ENCODE results near the gene C1QA. TPM values are rescaled to one million over a fixed set of nuclear protein-coding genes. Genes with fewer than 3 reads are reported as not detected.

The C1QA gene
- total RNA-seq, 1 experiment from 2014 or later: 0.50 TPM

- Mint-ChIP-seq H3K4me1 (no peaks in the 10 kb centered on the region; the same call in 1 of the 2 replicates), H3K4me3 (no peak overlapping the region), H3K27ac (no peak overlapping the region), H3K9me3 (no peaks in the 10 kb centered on the region), H3K36me3 (no peaks in the 10 kb centered on the region), H3K27me3 (ENCODE audit: low read depth) (no peaks in the 10 kb centered on the region; the same call in 1 of the 2 replicates)
- ChIA-PET CTCF (interaction anchor here (0.8 to 1.3 kb wide), 2 partner anchors 23 to 38 kb away, joined by 3 to 6 read pairs; no protein-coding TSS in a partner anchor), POLR2A (no interaction called here)
- ATAC-seq (no peak), DNase-seq (ENCODE audit: low spot score) (no peak)
- TF ChIP-seq ERG (CRISPR knock-in tag; IDR thresholded peaks at IDR 0.05) (no peak), TEAD1 (CRISPR knock-in tag; IDR thresholded peaks at IDR 0.05) (no peak), ELF4 (CRISPR knock-in tag; IDR thresholded peaks at IDR 0.05; ENCODE audit: low read depth) (no peak), ZNF138 (CRISPR knock-in tag; conservative IDR thresholded peaks at IDR 0.05) (no peak), MLX (CRISPR knock-in tag; IDR thresholded peaks at IDR 0.05) (no peak), GRHL2 (CRISPR knock-in tag; IDR thresholded peaks at IDR 0.05; ENCODE audit: insufficient replicate concordance, severe bottlenecking) (no peak), JAZF1 (CRISPR knock-in tag; IDR thresholded peaks at IDR 0.05) (no peak), ETV6 (CRISPR knock-in tag; IDR thresholded peaks at IDR 0.05) (no peak), CREM (CRISPR knock-in tag; IDR thresholded peaks at IDR 0.05) (no peak), USF2 (CRISPR knock-in tag; IDR thresholded peaks at IDR 0.05) (no peak), ATF3 (CRISPR knock-in tag; conservative IDR thresholded peaks at IDR 0.05) (no peak)
Observed at GRCh38 chr1:22616571-22616970, 19.9 kb upstream of the C1QA start.

- Mint-ChIP-seq H3K27me3 (ENCODE audit: low read depth) (no peaks in the 10 kb centered on the region), H3K36me3 (no peaks in the 10 kb centered on the region), H3K4me3 (no peak overlapping the region), H3K27ac (no peak overlapping the region), H3K9me3 (no peaks in the 10 kb centered on the region), H3K4me1 (no peaks in the 10 kb centered on the region; the same call in 1 of the 2 replicates)
- ATAC-seq (no peak), DNase-seq (ENCODE audit: low spot score) (no peak)
- POLR2A ChIA-PET: no interaction called here
- CTCF ChIA-PET: interaction anchor here (0.8 to 1.5 kb wide), 2 partner anchors 62 to 90 kb away, joined by 3 to 4 read pairs; no protein-coding TSS in a partner anchor
- TF ChIP-seq KAT7 (CRISPR knock-in tag; IDR thresholded peaks at IDR 0.05; ENCODE audit: borderline replicate concordance) (no peak), ZNF232 (CRISPR knock-in tag; IDR thresholded peaks at IDR 0.05) (no peak), E2F5 (CRISPR knock-in tag; IDR thresholded peaks at IDR 0.05) (no peak), NR2C2 (CRISPR knock-in tag; IDR thresholded peaks at IDR 0.05) (no peak), E2F1 (CRISPR knock-in tag; IDR thresholded peaks at IDR 0.05) (no peak), MLX (CRISPR knock-in tag; IDR thresholded peaks at IDR 0.05) (no peak)
Observed at GRCh38 chr1:22618056-22618455, 18.4 kb upstream of the C1QA start.

GRCh38 chr1:22619252-22619651, 17.2 kb upstream of the C1QA start:
- ChIA-PET CTCF (interaction anchor here (1.5 kb wide), 1 partner anchor 91 kb away, joined by 4 read pairs; no protein-coding TSS in a partner anchor), POLR2A (no interaction called here)
- Mint-ChIP-seq H3K36me3 (no peaks in the 10 kb centered on the region), H3K27ac (no peak overlapping the region), H3K9me3 (no peaks in the 10 kb centered on the region), H3K4me3 (no peak overlapping the region), H3K27me3 (ENCODE audit: low read depth) (no peaks in the 10 kb centered on the region), H3K4me1 (no peaks in the 10 kb centered on the region)
- no peak for ATAC-seq
- no peak for DNase-seq (ENCODE audit: low spot score)
- TF ChIP-seq ZNF425 (CRISPR knock-in tag; conservative IDR thresholded peaks at IDR 0.05) (no peak), TEAD1 (CRISPR knock-in tag; IDR thresholded peaks at IDR 0.05) (no peak), MXD4 (CRISPR knock-in tag; IDR thresholded peaks at IDR 0.05; ENCODE audit: borderline replicate concordance) (no peak), ETV6 (CRISPR knock-in tag; IDR thresholded peaks at IDR 0.05) (no peak), NR2C2 (CRISPR knock-in tag; IDR thresholded peaks at IDR 0.05) (no peak), ATF3 (CRISPR knock-in tag; conservative IDR thresholded peaks at IDR 0.05) (no peak), USF2 (CRISPR knock-in tag; IDR thresholded peaks at IDR 0.05) (no peak), GRHL2 (CRISPR knock-in tag; IDR thresholded peaks at IDR 0.05; ENCODE audit: insufficient replicate concordance, severe bottlenecking) (no peak), NR3C1 (CRISPR knock-in tag; conservative IDR thresholded peaks at IDR 0.05; ENCODE audit: low read depth) (no peak)

All from WTC11 (cell line).